ENCODE results near the gene TCFL5. TPM values are rescaled to one million over a fixed set of nuclear protein-coding genes. Genes with fewer than 3 reads are reported as not detected.

Gene TCFL5
- total RNA-seq, 1 donor from 2014 or later: 7.2 TPM

GRCh38 chr20:62823688-62824475 lies 37.7 kb downstream of the TCFL5 start:
- intact Hi-C loops (cut with micrococcal nuclease): no loop called here

- intact Hi-C loops (cut with micrococcal nuclease): no loop called here
Measured at GRCh38 chr20:62822788-62823651, 38.6 kb downstream of the TCFL5 start.

GRCh38 chr20:62822239-62822787 lies 39.3 kb downstream of the TCFL5 start:
- intact Hi-C loops (cut with micrococcal nuclease): no loop called here

- intact Hi-C loops (cut with micrococcal nuclease): no loop called here
Measured at GRCh38 chr20:62821726-62822210, 39.9 kb downstream of the TCFL5 start.

- intact Hi-C loops (cut with micrococcal nuclease): no loop called here
Measured at GRCh38 chr20:62820962-62821725, 40.5 kb downstream of the TCFL5 start.

- intact Hi-C loops (cut with micrococcal nuclease): no loop called here
Measured at GRCh38 chr20:62820208-62820961, 41.2 kb downstream of the TCFL5 start.

GRCh38 chr20:62819494-62820174 lies 42.0 kb downstream of the TCFL5 start:
- intact Hi-C loops (cut with micrococcal nuclease): no loop called here

GRCh38 chr20:62818592-62819493 lies 42.8 kb downstream of the TCFL5 start:
- intact Hi-C loops (cut with micrococcal nuclease): no loop called here

GRCh38 chr20:62817975-62818591 lies 43.5 kb downstream of the TCFL5 start:
- intact Hi-C loops (cut with micrococcal nuclease): no loop called here

- intact Hi-C loops (cut with micrococcal nuclease): no loop called here
Measured at GRCh38 chr20:62816884-62817873, 44.4 kb downstream of the TCFL5 start, which contains the start of gene COL9A3. Gene COL9A3, plus strand, starts transcription at chr20:62817050. Its CDS starts 15 bp downstream, at chr20:62817065.

- intact Hi-C loops (cut with micrococcal nuclease): no loop called here
Measured at GRCh38 chr20:62816031-62816883, 45.4 kb downstream of the TCFL5 start.

GRCh38 chr20:62815066-62815991 lies 46.3 kb downstream of the TCFL5 start:
- intact Hi-C loops (cut with micrococcal nuclease): no loop called here

GRCh38 chr20:62814709-62815065 lies 46.9 kb downstream of the TCFL5 start:
- intact Hi-C loops (cut with micrococcal nuclease): no loop called here

GRCh38 chr20:62814060-62814708 lies 47.4 kb downstream of the TCFL5 start:
- intact Hi-C loops (cut with micrococcal nuclease): no loop called here

- intact Hi-C loops (cut with micrococcal nuclease): no loop called here
Measured at GRCh38 chr20:62813588-62813987, 48.0 kb downstream of the TCFL5 start.

Measured in T-helper 2 cell treated with Interferon-gamma antibody and Interleukin-4, amounts not matched to agents 100 ng/mL and 5 ng/mL, for 36 hours (primary cell).